HepG2 (cell line): ENCODE results near the gene ERICH6. TPM values are rescaled to one million over a fixed set of nuclear protein-coding genes. Genes with fewer than 3 reads are reported as not detected.

Source experiments
- ATAC-seq: fragments of 200-7000 bp; cut with Tn5 transposase; 3 replicates; pipeline ENCODE4 v1.9.1; 2020; ENCODE audit warnings: mild to moderate bottlenecking, moderate library complexity
- BruUV-seq: library from RNA; stranded (reverse); fragments of 400-500 nt; replicated peaks from 2 replicates; lab custom pipeline; 2021; lab: Mats Ljungman, UMichigan
- CTCF ChIA-PET: fragments of 300-600 bp; formaldehyde crosslinking; extraction: SDS; loops from one replicate; lab custom pipeline; 2021; ENCODE audit warnings: low total read pairs, inconsistent platforms, low intra/inter-chr PET ratio; lab: Yijun Ruan, JAX
- POLR2A ChIA-PET: fragments of 350-600 bp; sonication (Branson Sonifier 250); formaldehyde crosslinking; loops from one replicate; lab custom pipeline; 2020; ENCODE audit warnings: antibody characterized with exemption, inconsistent platforms; lab: Yijun Ruan, JAX
- DNase-seq: peaks from one replicate; pipeline ENCODE4 v3.0.0-alpha.2; 2015; ENCODE audit warnings: low spot score
- FAIRE-seq: peaks from 3 replicates; lab custom pipeline; 2011; peaks lifted over from hg19 to GRCh38; lab: Jason Lieb, UNC
- H2AFZ ChIP-seq: one replicate; pipeline ENCODE4 v1.6.1; 2011; ENCODE audit warnings: low read length, inconsistent platforms
- H3K27ac ChIP-seq: fragments of 300-600 bp; 3 replicates; pipeline ENCODE4 v1.8.0; 2011; ENCODE audit warnings: mixed run types, mild to moderate bottlenecking, mixed read lengths, low read length, inconsistent platforms; ENCODE audit not compliant: insufficient read depth; ENCODE audit errors: extremely low read length
- H3K27me3 ChIP-seq, 2 experiments: fragments of 200-600 bp in 1 of 2; 2 replicates in 1 of 2; 3 replicates in 1 of 2; pipeline versions ENCODE4 v1.6.0 to v1.8.0; 2011; ENCODE audit warnings: low read length in 2 of 2, mild to moderate bottlenecking in 2 of 2, moderate library complexity in 2 of 2, inconsistent platforms in 1 of 2; ENCODE audit not compliant: insufficient read depth in 2 of 2, control insufficient read depth in 1 of 2
- H3K36me3 ChIP-seq, 2 experiments: fragments of 200-600 bp in 1 of 2; replicated peaks in 1 of 2; 2 replicates in 1 of 2; 3 replicates in 1 of 2; pipeline versions ENCODE4 v1.5.1 to v1.8.0; 2011; ENCODE audit warnings: low read length in 2 of 2, inconsistent platforms in 1 of 2; ENCODE audit not compliant: insufficient read depth in 2 of 2, control insufficient read depth in 1 of 2
- H3K4me1 ChIP-seq: 2 replicates; pipeline ENCODE4 v1.5.1; 2012; ENCODE audit warnings: low read length, inconsistent platforms; ENCODE audit not compliant: insufficient read depth
- H3K4me2 ChIP-seq: 2 replicates; pipeline ENCODE4 v1.6.0; 2011; ENCODE audit warnings: low read depth, low read length, inconsistent platforms
- H3K4me3 ChIP-seq, 3 experiments: fragments of 200-600 bp in 1 of 3; sonication (generic), shearing (Covaris generic) in 1 of 3; replicated peaks in 1 of 3; 2 replicates each; pipeline ENCODE4 v1.5.1; 2011 to 2016; ENCODE audit warnings: low read length in 3 of 3, inconsistent platforms in 2 of 3, low read depth in 2 of 3, mild to moderate bottlenecking in 2 of 3, control low read depth in 1 of 3, mixed read lengths in 1 of 3; ENCODE audit not compliant: insufficient read depth in 1 of 3
- H3K79me2 ChIP-seq: one replicate; pipeline ENCODE4 v1.6.1; 2011; ENCODE audit warnings: low read length, inconsistent platforms; ENCODE audit not compliant: insufficient read depth
- H3K9ac ChIP-seq: 2 replicates; pipeline ENCODE4 v1.6.0; 2011; ENCODE audit warnings: mild to moderate bottlenecking, low read depth, low read length, inconsistent platforms; ENCODE audit not compliant: insufficient read depth
- H3K9me3 ChIP-seq: 2 replicates; pipeline ENCODE4 v1.5.1; 2012; ENCODE audit warnings: mild to moderate bottlenecking, low read length
- H4K20me1 ChIP-seq: 2 replicates; pipeline ENCODE4 v1.6.0; 2011; ENCODE audit warnings: inconsistent platforms, mild to moderate bottlenecking, low read length, moderate library complexity; ENCODE audit not compliant: insufficient read depth
- CTCF ChIP-seq: sonication (generic); formaldehyde crosslinking; IDR thresholded peaks from 2 replicates; pipeline ENCODE4 v1.5.0; 2020; ENCODE audit warnings: mild to moderate bottlenecking, missing genetic modification reagents, moderate library complexity
- FOXA1 ChIP-seq, 2 experiments: fragments of 450-650 bp in 1 of 2; sonication (generic) in 1 of 2; formaldehyde crosslinking in 1 of 2; IDR thresholded peaks; 2 replicates each; pipeline versions ENCODE4 v1.4.0 to v1.6.1; 2016 to 2020; ENCODE audit warnings: missing genetic modification reagents in 1 of 2
- GATAD2A ChIP-seq: IDR thresholded peaks from 2 replicates; pipeline ENCODE4 v1.6.1; 2016
- HDAC1 ChIP-seq: sonication (generic); formaldehyde crosslinking; IDR thresholded peaks from 2 replicates; pipeline ENCODE4 v1.5.1; 2020; ENCODE audit warnings: mild to moderate bottlenecking, missing genetic modification reagents
- MAF1 ChIP-seq: sonication (generic); formaldehyde crosslinking; IDR thresholded peaks from 2 replicates; pipeline ENCODE4 v1.5.0; 2020; ENCODE audit warnings: missing genetic modification reagents, borderline replicate concordance
- NFIC ChIP-seq: IDR thresholded peaks from 2 replicates; pipeline ENCODE4 v1.6.1; 2012; ENCODE audit warnings: mild to moderate bottlenecking, low read length, inconsistent platforms
- POLR2G ChIP-seq: fragments of 200-400 bp; formaldehyde crosslinking; IDR thresholded peaks from 2 replicates; pipeline ENCODE4 v1.6.1; 2018; ENCODE audit warnings: mild to moderate bottlenecking, low read depth, low read length, moderate library complexity
- RBM39 ChIP-seq: fragments of 200-400 bp; formaldehyde crosslinking; IDR thresholded peaks from one replicate; pipeline ENCODE4 v1.6.1; 2018; ENCODE audit warnings: antibody characterized with exemption, mild to moderate bottlenecking, low read depth, low read length; ENCODE audit not compliant: poor library complexity, severe bottlenecking
- TCF7L2 ChIP-seq: IDR thresholded peaks from 2 replicates; pipeline ENCODE4 v1.6.1; 2011; ENCODE audit warnings: mild to moderate bottlenecking, low read depth, low read length, moderate library complexity
- ZEB1 ChIP-seq: IDR thresholded peaks from 2 replicates; pipeline ENCODE4 v1.6.1; 2012; ENCODE audit warnings: mild to moderate bottlenecking, low read depth, inconsistent platforms; ENCODE audit not compliant: insufficient replicate concordance
- ZFP36L1 ChIP-seq: sonication (generic); formaldehyde crosslinking; IDR thresholded peaks from 2 replicates; pipeline ENCODE4 v1.8.0; 2022; ENCODE audit warnings: mild to moderate bottlenecking, missing genetic modification reagents, moderate library complexity
- ZNF33A ChIP-seq: sonication (generic); formaldehyde crosslinking; IDR thresholded peaks from 2 replicates; pipeline ENCODE4 v1.5.1; 2020; ENCODE audit warnings: missing genetic modification reagents, mild to moderate bottlenecking, moderate library complexity, borderline replicate concordance
- ZNF670 ChIP-seq: sonication (generic); formaldehyde crosslinking; IDR thresholded peaks from 2 replicates; pipeline ENCODE4 v1.8.0; 2022; ENCODE audit warnings: mild to moderate bottlenecking, missing genetic modification reagents, borderline replicate concordance
- ZSCAN12 ChIP-seq: sonication (generic); formaldehyde crosslinking; IDR thresholded peaks from 2 replicates; pipeline ENCODE4 v1.9.0; 2021; ENCODE audit warnings: mild to moderate bottlenecking, missing genetic modification reagents
- ZSCAN29 ChIP-seq: sonication (generic); formaldehyde crosslinking; conservative IDR thresholded peaks from 2 replicates; pipeline ENCODE4 v1.4.0; 2020; ENCODE audit warnings: mild to moderate bottlenecking, missing genetic modification reagents
- ZSCAN30 ChIP-seq: sonication (generic); formaldehyde crosslinking; IDR thresholded peaks from 2 replicates; pipeline ENCODE4 v1.5.0; 2020; ENCODE audit warnings: mild to moderate bottlenecking, missing genetic modification reagents
- ZSCAN9 ChIP-seq: IDR thresholded peaks from 2 replicates; pipeline ENCODE4 v1.6.1; 2016; ENCODE audit warnings: borderline replicate concordance
- WGBS: methylation state at CpG from one replicate; pipeline ENCODE4 v1.1.6; 2017; ENCODE audit warnings: low lambda C conversion rate; 5-methylcytosine and 5-hydroxymethylcytosine counted together
- in situ Hi-C: cut with HindIII; loops from 2 replicates; pipeline ENCODE4 v1.10.0; 2017; ENCODE audit warnings: low pct_unique_long_range_greater_than_20kb; ENCODE audit not compliant: extremely low pct_ligation_motif_present
- intact Hi-C: fragments of 100-400 bp; cut with micrococcal nuclease; formaldehyde crosslinking; loops from one replicate; pipeline ENCODE4 v1.10.0; 2022; ENCODE audit not compliant: unreplicated experiment
- polyA plus RNA-seq, 8 experiments: library from polyadenylated mRNA; depleted of rRNA in 3 of 8; stranded (reverse) in 7 of 8; unstranded in 1 of 8; fragments of >200 nt; fragmentation: Illumina TruSeq in 4 of 8; extraction: Trizol in 4 of 8; gene quantifications; 2 replicates each; pipeline versions ENCODE4 v1.2.1 to v1.2.3, GENCODE V29; 2011 to 2016; ENCODE audit warnings: low read depth in 4 of 8, missing spikeins in 1 of 8, mixed read lengths in 1 of 8; ENCODE audit not compliant: insufficient read depth in 1 of 8
- total RNA-seq, 5 experiments: library from RNA; depleted of rRNA; stranded (reverse); fragments of >200 nt; fragmentation: Illumina TruSeq; extraction: Trizol; gene quantifications; 2 replicates each; pipeline ENCODE4 v1.2.3, GENCODE V29; 2016; ENCODE audit warnings: low read depth in 1 of 5
- TF ChIP-seq, protein P1 (sequence below): sonication (generic); formaldehyde crosslinking; IDR thresholded peaks from 2 replicates; pipeline ENCODE4 v1.9.0; 2021; ENCODE audit warnings: missing genetic modification reagents, borderline replicate concordance

ERICH6 gene
- total and polyA plus RNA-seq, 2 of the 13 experiments (the other 11 are each of a cell fraction or from before 2014, with no cell fraction given), result 0.03 TPM; not detected in 1

DNA sequence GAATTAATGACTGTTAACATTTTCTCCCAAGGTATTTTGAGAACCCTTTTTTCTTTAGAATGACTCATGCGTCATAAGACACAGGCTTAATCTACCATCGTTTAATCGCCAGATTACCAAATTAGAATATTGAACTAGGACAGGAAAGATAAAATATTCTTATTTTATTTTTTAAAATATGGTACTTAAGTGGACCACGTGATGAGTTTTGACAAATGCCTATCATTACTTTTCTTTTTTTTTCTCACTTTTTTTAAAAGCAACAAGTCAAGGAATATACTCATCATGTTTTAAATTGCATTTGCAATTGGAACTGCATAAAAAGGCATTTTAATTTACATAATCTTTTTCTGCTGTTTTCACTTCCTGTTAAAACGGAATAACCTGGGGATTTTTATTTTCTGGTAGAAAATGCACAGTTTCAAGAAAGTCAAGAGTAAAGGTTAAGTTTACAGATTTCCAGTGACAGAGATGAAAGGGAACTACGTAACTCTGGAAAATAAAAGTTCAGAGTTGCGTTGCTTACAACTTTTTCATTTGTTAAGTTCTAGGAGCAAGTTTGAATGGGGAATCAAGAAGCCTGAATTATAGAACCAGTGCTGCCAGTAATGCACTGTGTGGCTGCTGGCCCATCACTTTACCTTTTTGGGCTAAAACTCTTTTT is 35.6 kb upstream of the ERICH6 start (continued):
- no peak for TF ChIP-seq MAF1 (CRISPR knock-in tag)

GRCh38 chr3:150738688-150739087 is 35.0 kb upstream of the ERICH6 start:
- peak overlapping the region; percentile 99 for H3K27ac ChIP-seq
- H3K36me3 ChIP-seq, result peaks cover 6 to 25% of the 10 kb centered on the region in 2 experiments; a peak in 4 of 5 replicates
- no peak for FAIRE-seq
- ATAC-seq, result no peak
- DNase-seq, result no peak
- POLR2A ChIA-PET, result interaction anchor here (0.9 to 6.9 kb wide), 12 partner anchors 8 to 440 kb away, joined by 3 to 265 read pairs (median 4); partner anchors contain the start of genes SELENOT and SIAH2
- no peaks in the 10 kb centered on the region for H3K9me3 ChIP-seq
- intact Hi-C loops, result loop anchor here (1.0 to 10.0 kb wide), 3 partner anchors 17 to 334 kb away; partner anchors contain the start of gene TSC22D2
- H3K27me3 ChIP-seq, result no peaks in the 10 kb centered on the region
- peak overlapping the region; percentile 81 for H3K4me2 ChIP-seq
- H2AFZ ChIP-seq, result no peak overlapping the region
- H3K9ac ChIP-seq, result peak overlapping the region; percentile 80
- peaks cover 17% of the 10 kb centered on the region for H4K20me1 ChIP-seq
- H3K4me1 ChIP-seq, result peaks cover 100% of the 10 kb centered on the region
- peak overlapping the region in 1 of 3 experiments; percentile 15; a peak in 1 of 6 replicates for H3K4me3 ChIP-seq
- H3K79me2 ChIP-seq, result peaks cover 25% of the 10 kb centered on the region
- 14% methylated on average over 4 of the region's 4 CpGs for WGBS
- in situ Hi-C loops, result no loop called here
- no TSS peak for BruUV-seq
- CTCF ChIA-PET, result no interaction called here
- TF ChIP-seq NFIC, result 0 out of 2 replicates have a peak, but pooled peaks have one; percentile 42
- no peak for TF ChIP-seq TCF7L2
- TF ChIP-seq ZSCAN9, result 0 out of 2 replicates have a peak, but pooled peaks have one; percentile 25
- no peak for TF ChIP-seq ZNF670 (CRISPR knock-in tag)
- TF ChIP-seq ZSCAN30, result 0 out of 2 replicates have a peak, but pooled peaks have one; percentile 25
- TF ChIP-seq ZSCAN29 (CRISPR knock-in tag), result no peak
- no peak for TF ChIP-seq FOXA1 (IDR thresholded peaks at IDR 0.05)
- TF ChIP-seq FOXA1 (CRISPR knock-in tag; IDR thresholded peaks at IDR 0.05), result no peak
- 0 out of 2 replicates have a peak, but pooled peaks have one; percentile 33 for TF ChIP-seq HDAC1
- TF ChIP-seq, protein P1, sequence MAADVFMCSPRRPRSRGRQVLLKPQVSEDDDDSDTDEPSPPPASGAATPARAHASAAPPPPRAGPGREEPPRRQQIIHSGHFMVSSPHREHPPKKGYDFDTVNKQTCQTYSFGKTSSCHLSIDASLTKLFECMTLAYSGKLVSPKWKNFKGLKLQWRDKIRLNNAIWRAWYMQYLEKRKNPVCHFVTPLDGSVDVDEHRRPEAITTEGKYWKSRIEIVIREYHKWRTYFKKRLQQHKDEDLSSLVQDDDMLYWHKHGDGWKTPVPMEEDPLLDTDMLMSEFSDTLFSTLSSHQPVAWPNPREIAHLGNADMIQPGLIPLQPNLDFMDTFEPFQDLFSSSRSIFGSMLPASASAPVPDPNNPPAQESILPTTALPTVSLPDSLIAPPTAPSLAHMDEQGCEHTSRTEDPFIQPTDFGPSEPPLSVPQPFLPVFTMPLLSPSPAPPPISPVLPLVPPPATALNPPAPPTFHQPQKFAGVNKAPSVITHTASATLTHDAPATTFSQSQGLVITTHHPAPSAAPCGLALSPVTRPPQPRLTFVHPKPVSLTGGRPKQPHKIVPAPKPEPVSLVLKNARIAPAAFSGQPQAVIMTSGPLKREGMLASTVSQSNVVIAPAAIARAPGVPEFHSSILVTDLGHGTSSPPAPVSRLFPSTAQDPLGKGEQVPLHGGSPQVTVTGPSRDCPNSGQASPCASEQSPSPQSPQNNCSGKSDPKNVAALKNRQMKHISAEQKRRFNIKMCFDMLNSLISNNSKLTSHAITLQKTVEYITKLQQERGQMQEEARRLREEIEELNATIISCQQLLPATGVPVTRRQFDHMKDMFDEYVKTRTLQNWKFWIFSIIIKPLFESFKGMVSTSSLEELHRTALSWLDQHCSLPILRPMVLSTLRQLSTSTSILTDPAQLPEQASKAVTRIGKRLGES (CRISPR knock-in tag), result no peak
- TF ChIP-seq ZFP36L1 (CRISPR knock-in tag), result 0 out of 2 replicates have a peak, but pooled peaks have one; percentile 8
- TF ChIP-seq POLR2G, result 0 out of 2 replicates have a peak, but pooled peaks have one; percentile 2
- TF ChIP-seq ZSCAN12 (CRISPR knock-in tag), result no peak
- no peak for TF ChIP-seq RBM39
- TF ChIP-seq CTCF (CRISPR knock-in tag), result no peak
- no peak for TF ChIP-seq ZEB1
- TF ChIP-seq GATAD2A (CRISPR knock-in tag), result no peak
- TF ChIP-seq ZNF33A (CRISPR knock-in tag), result peak; percentile 35; the same call in 1 of the 2 replicates
